Heart left ventricle (tissue), 16 donors: ENCODE measurements around the gene TEDC2. TPM values are rescaled to one million over a fixed set of nuclear protein-coding genes. Genes with fewer than 3 reads are reported as not detected.

Experiments used
- ATAC-seq, 4 donors: fragments of 200-7000 bp; cut with Tn5 transposase; one replicate each; pipeline ENCODE4 v1.9.1; 2020 to 2022; ENCODE audit warnings: moderate library complexity in 4 of 4, mild to moderate bottlenecking in 3 of 4, moderate number of reproducible peaks in 1 of 4
- DNase-seq, 5 donors: peaks; one replicate each; pipeline ENCODE4 v3.0.0-alpha.2; 2020
- H3K27ac ChIP-seq, 12 donors: fragments of 200-600 bp; sonication (generic) in 4 of 12; one replicate each; pipeline versions ENCODE4 v1.5.0 to v1.8.0; 2016 to 2022; ENCODE audit warnings: mild to moderate bottlenecking in 2 of 12
- H3K27me3 ChIP-seq, 9 donors: fragments of 200-600 bp; sonication (generic) in 2 of 9; one replicate each; pipeline versions ENCODE4 v1.5.1 to v1.8.0; 2016 to 2022; ENCODE audit warnings: mild to moderate bottlenecking in 3 of 9
- H3K36me3 ChIP-seq, 9 donors: fragments of 200-600 bp; sonication (generic) in 2 of 9; one replicate each; pipeline versions ENCODE4 v1.5.0 to v1.8.0; 2018 to 2022; ENCODE audit warnings: mild to moderate bottlenecking in 2 of 9
- H3K4me1 ChIP-seq, 12 donors: fragments of 200-600 bp; sonication (generic) in 4 of 12; one replicate each; pipeline versions ENCODE4 v1.5.0 to v1.8.0; 2016 to 2022; ENCODE audit warnings: mild to moderate bottlenecking in 3 of 12
- H3K4me3 ChIP-seq, 12 donors: fragments of 200-600 bp; sonication (generic) in 4 of 12; one replicate each; pipeline versions ENCODE4 v1.5.0 to v1.8.0; 2017 to 2022; ENCODE audit warnings: mild to moderate bottlenecking in 9 of 12, moderate library complexity in 4 of 12
- H3K9me3 ChIP-seq, 12 donors: fragments of 200-600 bp; sonication (generic) in 4 of 12; one replicate each; pipeline versions ENCODE4 v1.5.0 to v1.8.0; 2016 to 2022; ENCODE audit warnings: mild to moderate bottlenecking in 1 of 12
- POLR2A ChIP-seq, 2 donors: fragments of 450-650 bp; IDR thresholded peaks; one replicate each; pipeline ENCODE4 v1.6.1; 2017; ENCODE audit warnings: antibody characterized with exemption in 2 of 2, mild to moderate bottlenecking in 2 of 2, moderate library complexity in 2 of 2
- WGBS, 4 donors: extraction: QIAGEN DNeasy Blood & Tissue Kit in 2 of 4; methylation state at CpG; one replicate each; pipeline versions ENCODE4 v1.1.5 to v1.1.7; 2013 to 2018; 5-methylcytosine and 5-hydroxymethylcytosine counted together
- intact Hi-C, 10 donors: fragments of 100-400 bp; cut with DNase I; formaldehyde crosslinking; loops; one replicate each; pipeline versions ENCODE4 v1.11.1 to v1.14.2; 2022
- polyA plus RNA-seq, 2 donors: library from polyadenylated mRNA; stranded (reverse); fragments of 200-250 nt; gene quantifications; one replicate each; pipeline ENCODE4 v1.2.3, GENCODE V29; 2013
- total RNA-seq, 9 donors: library from RNA; depleted of rRNA in 2 of 9; stranded (reverse); fragments of >200 nt in 2 of 9; fragmentation: NEBNext Ultra II Directional in 3 of 9; extraction: Animal tissue kit (Norgen Biotek cat#: 25700) in 3 of 9; gene quantifications; one replicate each; pipeline versions ENCODE4 v1.1.0 to v1.2.4, GENCODE V29; 2016 to 2023
- TF ChIP-seq, protein P1 (sequence below), 12 donors: fragments of 200-600 bp; sonication (generic) in 4 of 12; IDR thresholded peaks; one replicate each; pipeline versions ENCODE4 v1.5.0 to v1.8.0; 2018 to 2022; ENCODE audit warnings: antibody characterized with exemption in 12 of 12, mild to moderate bottlenecking in 5 of 12
- donor health status: ischemic (EF 13 %, LVEDD 7.1; RV severe dilation, severe dysfunction).
- donor health status: healthy with polysubstance abuse.
- donor health status: DM: no; HTN: yes; CAD: no.
- donor health status: DM: no; HTN: no; CAD: no.
- donor health status: ischemic (EF 25% LVEDD 6.9; RV normal size, moderate dysfunction).
- donor health status: ischemic (EF 25% LVEDD 5.7; RV mildly dilated, moderate dysfunction).
- donor health status: healthy.
- donor health status: DM: yes; HTN: yes; CAD: no.
- donor health status: ischemic (EF 35%, LVEDD 5.7; RV mildly dilated, moderate dysfunction).
- donor health status: nonischemic (EF 11% LVEDD 7.7; RV severe dilation, severe dysfunction).
- donor health status: DM: yes; HTN: yes; CAD: no.
- donor health status: PGD.
- donor health status: ischemic (EF 29% LVEDD 5.4; RV normal size, mild dysfunction).
- donor health status: nonischemic (EF 23%, LVEDD 6.1; RV moderate dilation, normal function).

Gene TEDC2
- total and polyA plus RNA-seq, 11 donors: 0.46 to 4.9 (median 1.2) TPM; not detected in 1

DNA sequence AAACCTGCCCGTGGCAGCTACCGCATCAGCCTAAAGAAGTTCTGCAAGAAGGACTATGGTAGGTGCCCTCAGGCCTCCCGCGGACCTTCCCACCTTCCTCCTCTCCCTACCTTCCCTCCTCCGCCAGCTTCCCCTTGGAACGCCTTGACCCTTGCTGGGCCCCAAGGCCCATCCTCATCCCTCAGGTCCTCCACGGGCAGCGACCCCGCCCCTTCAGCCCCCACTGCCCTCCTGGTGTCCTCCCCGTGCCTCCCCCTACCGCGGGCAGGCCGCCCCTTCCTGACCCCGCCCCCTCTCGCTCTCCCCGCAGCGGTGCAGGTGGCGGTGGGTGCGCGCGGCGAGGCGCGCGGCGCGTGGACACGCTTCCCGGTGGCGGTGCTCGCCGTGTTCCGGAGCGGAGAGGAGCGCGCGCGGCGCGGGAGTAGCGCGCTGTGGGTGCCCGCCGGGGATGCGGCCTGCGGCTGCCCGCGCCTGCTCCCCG is 13.6 kb downstream of the TEDC2 start:
- H3K36me3 ChIP-seq: no peaks in the 10 kb centered on the region
- H3K4me1 ChIP-seq: peaks cover 9 to 58% (median 36%) of the 10 kb centered on the region in 12 donors
- DNase-seq: peak in 1 of 5 donors; percentile 60
- ATAC-seq: no peak
- H3K9me3 ChIP-seq: no peaks in the 10 kb centered on the region
- H3K27ac ChIP-seq: no peak overlapping the region
- intact Hi-C loops: no loop called here
- H3K4me3 ChIP-seq: peak overlapping the region in 8 of 12 donors; percentile 13 to 87 (median 72)
- 6 to 20% (median 12%) methylated on average over 16 to 49 of the region's 49 CpGs for WGBS, 4 donors
- TF ChIP-seq, protein P1, sequence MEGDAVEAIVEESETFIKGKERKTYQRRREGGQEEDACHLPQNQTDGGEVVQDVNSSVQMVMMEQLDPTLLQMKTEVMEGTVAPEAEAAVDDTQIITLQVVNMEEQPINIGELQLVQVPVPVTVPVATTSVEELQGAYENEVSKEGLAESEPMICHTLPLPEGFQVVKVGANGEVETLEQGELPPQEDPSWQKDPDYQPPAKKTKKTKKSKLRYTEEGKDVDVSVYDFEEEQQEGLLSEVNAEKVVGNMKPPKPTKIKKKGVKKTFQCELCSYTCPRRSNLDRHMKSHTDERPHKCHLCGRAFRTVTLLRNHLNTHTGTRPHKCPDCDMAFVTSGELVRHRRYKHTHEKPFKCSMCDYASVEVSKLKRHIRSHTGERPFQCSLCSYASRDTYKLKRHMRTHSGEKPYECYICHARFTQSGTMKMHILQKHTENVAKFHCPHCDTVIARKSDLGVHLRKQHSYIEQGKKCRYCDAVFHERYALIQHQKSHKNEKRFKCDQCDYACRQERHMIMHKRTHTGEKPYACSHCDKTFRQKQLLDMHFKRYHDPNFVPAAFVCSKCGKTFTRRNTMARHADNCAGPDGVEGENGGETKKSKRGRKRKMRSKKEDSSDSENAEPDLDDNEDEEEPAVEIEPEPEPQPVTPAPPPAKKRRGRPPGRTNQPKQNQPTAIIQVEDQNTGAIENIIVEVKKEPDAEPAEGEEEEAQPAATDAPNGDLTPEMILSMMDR (IDR thresholded peaks at IDR 0.05): no peak
- no peak for TF ChIP-seq POLR2A (IDR thresholded peaks at IDR 0.05)
- H3K27me3 ChIP-seq: peaks cover 11 to 49% (median 28%) of the 10 kb centered on the region in 9 donors

DNA sequence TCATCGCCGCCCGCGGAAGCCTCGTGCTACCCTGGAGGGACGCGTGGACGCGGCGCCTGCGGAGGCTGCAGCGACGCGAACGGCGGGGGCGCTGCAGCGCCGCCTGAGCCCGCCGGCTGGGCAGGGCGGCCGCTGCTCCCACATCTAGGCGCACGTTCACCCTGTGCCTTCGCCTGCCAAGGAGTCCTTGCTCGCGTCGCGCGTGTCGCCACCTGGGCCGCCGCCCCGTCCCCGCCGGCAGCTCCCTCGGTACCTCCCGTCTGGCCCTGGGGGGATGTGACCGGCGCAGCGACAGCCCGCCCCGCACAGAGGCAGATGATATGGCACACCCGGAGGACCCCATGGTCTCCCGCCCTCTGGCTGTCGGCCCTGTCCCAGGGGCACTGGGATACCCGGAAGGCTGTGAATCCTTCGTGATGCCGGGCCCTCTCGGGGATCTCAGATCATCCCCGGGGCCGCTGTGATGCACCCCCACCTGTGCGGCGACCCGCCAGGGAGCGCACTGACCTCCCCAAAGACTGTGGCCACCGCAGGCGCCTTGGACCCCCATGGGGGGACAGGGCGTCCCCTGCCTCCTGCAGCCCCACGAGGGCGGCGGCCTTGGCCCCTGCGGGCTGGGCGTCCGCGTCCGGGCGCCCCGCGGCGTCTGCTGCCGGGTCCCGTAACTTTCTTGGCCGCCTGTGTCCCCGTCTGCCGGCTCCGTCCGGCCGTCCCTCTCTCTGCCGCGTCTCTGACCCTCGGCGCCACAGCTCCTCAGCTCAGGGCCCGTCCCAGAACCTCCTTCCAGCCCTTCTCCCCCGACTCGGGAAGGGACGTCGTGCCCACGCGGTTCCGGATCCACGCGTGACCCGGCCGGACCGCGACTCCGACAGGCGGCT is 14.3 kb downstream of the TEDC2 start:
- Histone ChIP-seq H3K4me1 (peaks cover 9 to 51% (median 29%) of the 10 kb centered on the region in 12 donors), H3K4me3 (peak overlapping the region; percentile 62 to 87 (median 76)), H3K36me3 (no peaks in the 10 kb centered on the region), H3K9me3 (no peaks in the 10 kb centered on the region), H3K27ac (peak overlapping the region; percentile 13 to 95 (median 88)), H3K27me3 (peaks cover 11 to 43% (median 28%) of the 10 kb centered on the region in 9 donors)
- intact Hi-C loops: loop anchor here in 2 of 10 donors (2.0 kb wide), 3 partner anchors 23 to 45 kb away; partner anchors contain the start of gene CCNF (in 1 of the 2)
- 0 to 1% (median 0%) methylated on average over 40 to 100 of the region's 100 CpGs for WGBS, 4 donors
- TF ChIP-seq, protein P1 (IDR thresholded peaks at IDR 0.05): peak; percentile 6 to 59 (median 46)
- TF ChIP-seq POLR2A (IDR thresholded peaks at IDR 0.05): no peak
- DNase-seq (peak; percentile 45 to 81 (median 56)), ATAC-seq (peak in 3 of 4 donors; percentile 57 to 74 (median 60))

DNA sequence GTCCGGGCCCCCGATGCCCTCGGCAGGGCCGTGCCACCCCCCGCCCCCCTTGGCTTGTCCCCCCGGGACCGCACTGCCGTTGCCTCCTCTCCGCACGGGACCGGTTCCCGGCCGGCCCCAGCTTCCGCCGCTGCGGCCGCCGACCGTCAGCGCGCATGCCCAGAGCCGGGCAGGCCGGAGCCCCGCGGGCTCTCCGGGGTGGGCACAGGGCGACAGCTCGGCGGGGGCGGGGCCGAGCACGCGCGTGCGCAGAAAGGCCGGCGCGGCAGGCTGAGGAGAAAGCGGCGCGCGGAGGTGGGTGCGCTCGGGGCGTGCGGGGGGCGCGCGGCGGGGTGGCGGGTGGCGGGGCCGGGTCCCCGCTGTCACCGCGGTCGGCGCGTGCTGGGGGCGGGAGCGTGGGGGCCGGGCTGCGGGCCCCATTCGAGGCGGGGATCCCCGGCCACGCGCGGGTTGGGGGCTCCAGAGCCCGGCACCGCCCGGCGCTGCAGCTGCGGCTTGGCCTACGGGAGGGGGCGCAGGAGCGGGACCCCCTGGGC is 15.0 kb downstream of the TEDC2 start, which contains the start of gene TBC1D24:
Gene TBC1D24 (plus strand): TSS at position 251 of the 536 bp plus-strand sequence. CDS start 21,022 bp downstream, outside the sequence.
- ATAC-seq: peak; percentile 80 to 93 (median 93)
- intact Hi-C loops: loop anchor here in 2 of 10 donors (2.0 kb wide), 3 partner anchors 22 to 46 kb away; partner anchors contain the start of gene CCNF (in 1 of the 2)
- peak within 1 kb of the TSS; percentile 62 to 87 (median 77) for H3K4me3 ChIP-seq
- DNase-seq: peak; percentile 88 to 95 (median 90)
- H3K4me1 ChIP-seq: peaks cover 9 to 48% (median 28%) of the 10 kb centered on the region in 12 donors
- peak in 1 of 2 donors; percentile 82 for TF ChIP-seq POLR2A (IDR thresholded peaks at IDR 0.05)
- TF ChIP-seq, protein P1 (IDR thresholded peaks at IDR 0.05): no peak
- H3K36me3 ChIP-seq: no peaks in the 10 kb centered on the region
- H3K9me3 ChIP-seq: no peaks in the 10 kb centered on the region
- 0 to 4% (median 1%) methylated on average over 5 to 77 of the region's 77 CpGs for WGBS, 4 donors
- H3K27ac ChIP-seq: peak within 1 kb of the TSS; percentile 13 to 95 (median 88)
- H3K27me3 ChIP-seq: peaks cover 11 to 36% (median 28%) of the 10 kb centered on the region in 9 donors
